Suprapubic skin (tissue), 4 donors: ENCODE results near the gene DUS2. TPM values are rescaled to one million over a fixed set of nuclear protein-coding genes. Genes with fewer than 3 reads are reported as not detected.

Source experiments
- DNase-seq, 2 donors: peaks; one replicate each; pipeline ENCODE4 v3.0.0-alpha.2; 2019; ENCODE audit warnings: low spot score in 2 of 2
- H3K27ac ChIP-seq: fragments of 200-600 bp; sonication (generic); one replicate; pipeline ENCODE4 v1.5.1; 2019
- H3K27me3 ChIP-seq: fragments of 200-600 bp; sonication (generic); one replicate; pipeline ENCODE4 v1.5.1; 2019
- H3K36me3 ChIP-seq: fragments of 200-600 bp; sonication (generic); one replicate; pipeline ENCODE4 v1.5.1; 2019
- H3K4me1 ChIP-seq: fragments of 200-600 bp; sonication (generic); one replicate; pipeline ENCODE4 v1.5.1; 2019
- H3K4me3 ChIP-seq: fragments of 200-600 bp; sonication (generic); one replicate; pipeline ENCODE4 v1.5.1; 2019; ENCODE audit warnings: mild to moderate bottlenecking
- H3K9me3 ChIP-seq: fragments of 200-600 bp; sonication (generic); one replicate; pipeline ENCODE4 v1.5.1; 2019
- CTCF ChIP-seq, 2 donors: fragments of 200-600 bp in 1 of 2; fragments of 450-650 bp in 1 of 2; sonication (generic) in 1 of 2; IDR thresholded peaks; one replicate each; pipeline ENCODE4 v1.5.1; 2016 to 2019; ENCODE audit warnings: antibody characterized with exemption in 2 of 2, mild to moderate bottlenecking in 1 of 2, moderate library complexity in 1 of 2
- EP300 ChIP-seq: sonication (generic); formaldehyde crosslinking; IDR thresholded peaks from one replicate; pipeline ENCODE4 v1.6.1; 2017; ENCODE audit warnings: antibody characterized with exemption
- POLR2A ChIP-seq, 2 donors: fragments of 450-650 bp; IDR thresholded peaks; one replicate each; pipeline ENCODE4 v1.6.1; 2017; ENCODE audit warnings: antibody characterized with exemption in 2 of 2, mild to moderate bottlenecking in 2 of 2, moderate library complexity in 2 of 2
- POLR2AphosphoS5 ChIP-seq, 3 donors: sonication (generic); formaldehyde crosslinking; IDR thresholded peaks; one replicate each; pipeline ENCODE4 v1.6.1; 2017; ENCODE audit warnings: antibody characterized with exemption in 3 of 3
- WGBS: methylation state at CpG from one replicate; pipeline ENCODE4 v1.1.5; 2018; 5-methylcytosine and 5-hydroxymethylcytosine counted together
- total RNA-seq, 4 donors: library from RNA; depleted of rRNA; stranded (reverse); fragments of >200 nt; gene quantifications; one replicate each; pipeline ENCODE4 v1.1.0, GENCODE V29; 2016

Gene DUS2
- total RNA-seq, 4 donors from 2014 or later, result 14.4 to 21.6 (median 15.5) TPM

GRCh38 chr16:68084504-68085258 lies 61.6 kb downstream of the DUS2 start:
- Histone ChIP-seq H3K4me1 (peaks cover 80% of the 10 kb centered on the region), H3K27me3 (no peaks in the 10 kb centered on the region), H3K4me3 (peak overlapping the region; percentile 84), H3K36me3 (no peaks in the 10 kb centered on the region), H3K27ac (peak overlapping the region; percentile 95), H3K9me3 (no peaks in the 10 kb centered on the region)
- TF ChIP-seq POLR2AphosphoS5 (IDR thresholded peaks at IDR 0.05) (no peak), CTCF (IDR thresholded peaks at IDR 0.05) (no peak), POLR2A (IDR thresholded peaks at IDR 0.05) (peak; percentile 22 to 65), EP300 (peak; percentile 38)
- WGBS, result 0% methylated on average over 18 of the region's 45 CpGs
- DNase-seq, result peak; percentile 93 to 94

- TF ChIP-seq CTCF (IDR thresholded peaks at IDR 0.05) (no peak), POLR2A (IDR thresholded peaks at IDR 0.05) (peak in 1 of 2 donors; percentile 45), EP300 (no peak), POLR2AphosphoS5 (IDR thresholded peaks at IDR 0.05) (peak in 1 of 3 donors; percentile 36)
- Histone ChIP-seq H3K27ac (peak within 1 kb of the TSS; percentile 95), H3K9me3 (no peaks in the 10 kb centered on the region), H3K27me3 (no peaks in the 10 kb centered on the region), H3K4me1 (peaks cover 78% of the 10 kb centered on the region), H3K4me3 (peak within 1 kb of the TSS; percentile 84), H3K36me3 (no peaks in the 10 kb centered on the region)
- WGBS, result 0% methylated on average over 25 of the region's 104 CpGs
- peak; percentile 99 to 100 for DNase-seq
These were observed 62.4 kb downstream of the DUS2 start, which contains the start of gene NFATC3 for GRCh38 chr16:68085259-68086071. NFATC3 (plus strand) TSS chr16:68085370; CDS start chr16:68085682, 312 bp downstream.

GRCh38 chr16:68086336-68086841 lies 63.3 kb downstream of the DUS2 start:
- Histone ChIP-seq H3K36me3 (no peaks in the 10 kb centered on the region), H3K27ac (peak overlapping the region; percentile 95), H3K4me3 (peak overlapping the region; percentile 84), H3K27me3 (no peaks in the 10 kb centered on the region), H3K4me1 (peaks cover 78% of the 10 kb centered on the region), H3K9me3 (no peaks in the 10 kb centered on the region)
- no peak for DNase-seq
- 2% methylated on average over 6 of the region's 6 CpGs for WGBS
- TF ChIP-seq EP300 (no peak), CTCF (IDR thresholded peaks at IDR 0.05) (no peak), POLR2AphosphoS5 (IDR thresholded peaks at IDR 0.05) (no peak), POLR2A (IDR thresholded peaks at IDR 0.05) (no peak)

GRCh38 chr16:68086860-68087268 lies 63.8 kb downstream of the DUS2 start:
- Histone ChIP-seq H3K36me3 (no peaks in the 10 kb centered on the region), H3K27me3 (no peaks in the 10 kb centered on the region), H3K4me3 (peak overlapping the region; percentile 84), H3K4me1 (peaks cover 78% of the 10 kb centered on the region), H3K9me3 (no peaks in the 10 kb centered on the region), H3K27ac (peak overlapping the region; percentile 95)
- DNase-seq, result no peak
- 7% methylated on average over 6 of the region's 6 CpGs for WGBS
- TF ChIP-seq POLR2AphosphoS5 (IDR thresholded peaks at IDR 0.05) (no peak), EP300 (no peak), POLR2A (IDR thresholded peaks at IDR 0.05) (no peak), CTCF (IDR thresholded peaks at IDR 0.05) (no peak)
